ENCODE results near the gene CDC42BPB.

GRCh38 chr14:103057028-103057371 is 349 bp downstream of the CDC42BPB start:
- TF ChIP-seq CTCF (IDR thresholded peaks at IDR 0.05): no peak
- TF ChIP-seq EZH2 (IDR thresholded peaks at IDR 0.05): no peak

Measured in neural progenitor cell (in vitro differentiated cells).